HUES48 (cell line): ENCODE data around the gene AKT1S1.

ENCODE experiments used
- H3K27ac ChIP-seq: one replicate; pipeline ENCODE4 v1.7.0; 2013; ENCODE audit warnings: low read depth, low read length, inconsistent platforms
- H3K27me3 ChIP-seq: 2 replicates; pipeline ENCODE4 v1.6.1; 2013; ENCODE audit warnings: mild to moderate bottlenecking, low read length; ENCODE audit not compliant: control insufficient read depth, insufficient read depth
- H3K36me3 ChIP-seq: 2 replicates; pipeline ENCODE4 v1.6.1; 2013; ENCODE audit warnings: low read length; ENCODE audit not compliant: control insufficient read depth, insufficient read depth
- H3K4me1 ChIP-seq: 2 replicates; pipeline ENCODE4 v1.6.1; 2013; ENCODE audit warnings: mild to moderate bottlenecking, low read length; ENCODE audit not compliant: control insufficient read depth, insufficient read depth
- H3K4me3 ChIP-seq: 2 replicates; pipeline ENCODE4 v1.5.1; 2013; ENCODE audit warnings: mild to moderate bottlenecking, low read depth, low read length
- H3K9ac ChIP-seq: 2 replicates; pipeline ENCODE4 v1.6.1; 2013; ENCODE audit warnings: mild to moderate bottlenecking, low read depth, low read length, moderate library complexity
- H3K9me3 ChIP-seq: 2 replicates; pipeline ENCODE4 v1.6.1; 2013; ENCODE audit warnings: low read length; ENCODE audit not compliant: control insufficient read depth, insufficient read depth

Gene AKT1S1

DNA sequence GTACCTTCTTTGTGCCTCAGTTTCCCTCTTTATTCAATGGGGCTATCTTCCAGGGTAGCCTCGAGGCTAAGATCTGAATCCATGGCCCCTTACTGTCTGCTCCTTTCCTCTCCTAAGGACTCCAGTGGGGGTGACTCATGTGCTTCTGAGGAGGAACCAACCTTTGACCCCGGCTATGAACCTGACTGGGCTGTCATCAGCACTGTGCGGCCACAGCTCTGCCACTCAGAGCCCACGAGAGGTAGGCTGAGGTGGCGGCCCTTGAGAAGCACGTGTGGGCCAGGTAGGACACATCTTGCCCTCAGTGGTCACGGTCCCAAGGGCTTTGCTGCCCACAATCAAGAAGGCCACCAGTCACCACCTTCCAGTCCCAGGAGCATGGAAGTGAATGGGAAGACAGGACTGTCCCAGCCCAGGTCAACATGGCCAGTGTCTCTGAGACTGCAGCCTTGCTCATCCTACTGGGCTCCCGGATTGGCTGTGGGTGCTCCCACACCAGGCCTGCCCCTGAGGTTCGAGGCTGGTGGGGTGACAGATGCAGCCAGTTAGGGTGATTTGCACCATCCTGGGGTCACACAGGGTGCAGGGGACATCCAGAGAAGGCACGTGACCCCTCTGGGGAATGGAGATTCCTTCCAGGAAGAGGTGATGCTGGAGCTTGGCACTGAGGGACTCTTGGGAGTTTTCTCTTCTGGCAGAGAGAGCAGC is 3.2 kb upstream of the AKT1S1 start:
- no peaks in the 10 kb centered on the region for H3K9me3 ChIP-seq
- no peak overlapping the region for H3K27ac ChIP-seq
- no peak overlapping the region for H3K9ac ChIP-seq
- no peaks in the 10 kb centered on the region for H3K27me3 ChIP-seq
- H3K36me3 ChIP-seq = peaks cover 64% of the 10 kb centered on the region
- H3K4me1 ChIP-seq = peaks cover 15% of the 10 kb centered on the region; the same call in 1 of the 2 replicates
- no peak overlapping the region for H3K4me3 ChIP-seq

DNA sequence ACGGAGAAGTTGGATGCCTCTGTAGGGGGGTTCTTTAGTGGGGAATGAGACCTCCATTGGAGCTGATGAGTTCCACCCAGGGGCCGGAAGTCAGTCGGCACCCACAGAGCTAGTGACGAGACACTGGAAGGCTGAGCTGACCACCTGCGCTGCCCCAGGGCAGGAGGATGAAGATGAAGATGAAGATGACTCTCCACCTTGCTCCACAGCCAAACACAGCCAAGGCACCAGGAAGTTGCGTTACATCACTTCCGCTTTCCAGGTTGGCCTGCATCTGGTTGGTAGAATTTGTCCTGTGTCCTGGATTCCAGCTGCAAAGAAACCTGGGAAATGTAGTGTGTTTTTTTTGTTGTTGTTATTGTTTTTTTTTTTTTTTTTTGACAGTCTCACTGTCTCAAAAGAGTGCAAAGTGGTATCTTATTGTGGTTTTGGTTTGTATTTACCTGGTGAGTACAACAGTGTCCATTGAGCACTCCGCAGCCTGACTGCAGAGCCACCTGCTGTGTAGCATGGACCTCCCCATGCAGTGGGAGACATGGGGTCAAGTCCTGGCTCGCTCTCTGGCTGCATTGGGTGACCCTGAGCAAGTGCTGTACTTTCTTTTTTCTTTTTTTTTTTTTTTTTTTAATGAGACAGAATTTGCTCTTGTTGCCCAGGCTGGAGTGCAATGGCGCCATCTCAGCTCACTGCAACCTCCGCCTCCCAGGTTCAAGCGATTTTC is 2.2 kb upstream of the AKT1S1 start:
- Histone ChIP-seq H3K9ac (no peak overlapping the region), H3K9me3 (no peaks in the 10 kb centered on the region), H3K36me3 (peaks cover 56% of the 10 kb centered on the region), H3K4me1 (peaks cover 16% of the 10 kb centered on the region; the same call in 1 of the 2 replicates), H3K27me3 (no peaks in the 10 kb centered on the region), H3K4me3 (0 out of 2 replicates have a peak overlapping the region, but pooled peaks have one; percentile 92), H3K27ac (no peak overlapping the region)

DNA sequence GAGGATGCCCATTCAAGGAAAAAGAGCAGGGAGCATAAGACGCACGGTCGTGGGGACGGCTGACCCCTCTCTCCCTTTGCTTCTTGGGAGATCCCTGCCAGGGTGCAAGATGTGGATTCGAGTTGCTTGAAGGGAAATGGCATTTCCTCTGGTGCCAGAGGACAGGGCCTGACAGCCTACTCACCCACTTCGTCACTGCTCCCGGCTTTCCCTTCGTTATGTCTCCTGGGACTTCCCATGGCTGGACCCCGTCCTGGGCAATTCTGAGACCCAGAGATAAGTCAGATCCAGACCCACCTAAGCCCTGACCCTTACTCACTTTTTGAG is 1.6 kb upstream of the AKT1S1 start:
- H3K9ac ChIP-seq = peak overlapping the region; percentile 55; the same call in 1 of the 2 replicates
- H3K4me1 ChIP-seq = peaks cover 16% of the 10 kb centered on the region; the same call in 1 of the 2 replicates
- H3K27ac ChIP-seq = peak overlapping the region; percentile 99

DNA sequence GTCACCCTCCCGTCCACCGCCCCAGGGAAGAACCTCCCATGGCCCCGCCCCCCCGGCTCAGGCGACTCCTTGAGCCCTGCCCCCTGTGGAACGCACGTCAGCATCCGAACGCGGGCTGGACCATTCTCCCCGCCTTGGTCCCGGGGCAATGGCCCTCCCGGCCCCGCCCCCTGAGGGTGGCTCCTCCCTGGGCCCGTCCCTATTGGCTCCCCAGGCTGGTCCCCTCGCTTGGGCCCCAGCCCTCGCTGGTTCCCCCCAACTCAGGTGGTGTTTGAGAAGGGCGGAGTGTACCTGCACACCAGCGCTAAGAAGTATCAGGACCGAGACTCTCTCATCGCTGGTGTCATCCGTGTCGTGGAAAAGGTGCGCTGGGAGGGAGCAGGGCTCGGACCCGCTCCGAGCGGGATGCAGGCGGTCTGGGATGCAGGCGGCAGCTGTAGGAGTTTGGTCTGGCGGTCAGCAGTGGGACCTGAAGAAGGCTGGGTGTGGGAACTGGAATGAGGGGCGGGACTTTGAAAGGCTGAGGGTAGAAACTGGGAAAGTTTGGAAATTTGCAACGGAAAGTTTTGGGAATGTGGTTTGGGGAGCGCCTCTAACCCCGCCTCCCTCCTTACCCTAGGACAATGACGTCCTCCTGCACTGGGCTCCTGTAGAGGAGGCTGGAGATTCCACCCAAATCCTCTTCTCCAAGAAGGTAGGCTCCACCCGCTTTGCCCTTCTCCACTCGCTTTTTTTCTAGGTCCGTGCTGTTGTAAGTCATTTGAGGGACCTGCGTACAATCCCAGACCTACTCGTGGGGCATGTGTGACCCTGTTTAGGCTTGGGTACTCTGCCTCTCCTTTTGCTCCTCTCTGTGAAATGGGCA is 956 bp upstream of the AKT1S1 start:
- Histone ChIP-seq H3K27me3 (no peaks in the 10 kb centered on the region), H3K4me3 (peak overlapping the region; percentile 92), H3K4me1 (peaks cover 16% of the 10 kb centered on the region; the same call in 1 of the 2 replicates), H3K9ac (peak overlapping the region; percentile 81), H3K9me3 (no peaks in the 10 kb centered on the region), H3K36me3 (peaks cover 43% of the 10 kb centered on the region), H3K27ac (peak overlapping the region; percentile 99)

More for the DNA sequence above, 1.6 kb upstream of the AKT1S1 start:
- Histone ChIP-seq H3K36me3 (peaks cover 49% of the 10 kb centered on the region), H3K9me3 (no peaks in the 10 kb centered on the region), H3K4me3 (peak overlapping the region; percentile 92), H3K27me3 (no peaks in the 10 kb centered on the region)

DNA sequence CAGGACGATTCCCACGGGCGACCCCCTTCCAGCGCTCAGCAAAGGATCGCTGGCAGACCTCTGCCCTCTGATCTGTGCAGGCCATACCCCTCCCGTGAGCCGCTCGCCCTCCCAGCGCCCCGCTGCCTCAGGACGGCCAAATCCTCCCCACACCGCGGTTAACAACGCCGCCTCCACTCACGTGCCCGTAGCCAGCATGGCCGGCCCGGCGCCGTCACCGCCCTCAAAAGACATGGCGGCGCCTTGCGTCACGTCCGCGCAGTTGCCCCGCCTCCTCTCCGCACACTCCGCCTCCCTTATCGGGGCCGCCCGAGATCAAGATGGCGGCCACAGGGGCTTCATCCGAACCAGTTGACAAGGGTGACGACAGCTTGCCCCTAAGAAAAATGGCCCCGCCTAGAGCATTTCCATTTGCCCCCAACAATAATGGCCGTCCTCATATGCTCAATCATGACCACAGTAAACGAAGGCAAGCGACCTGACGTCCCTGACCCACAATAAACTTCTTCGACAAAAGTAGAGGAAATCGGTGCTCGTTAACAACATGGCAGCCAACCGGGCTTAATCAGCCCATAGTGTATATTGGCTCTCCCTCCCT is 634 bp downstream of the AKT1S1 start:
- Histone ChIP-seq H3K36me3 (peaks cover 28% of the 10 kb centered on the region), H3K27ac (peak overlapping the region; percentile 99), H3K9ac (peak overlapping the region; percentile 98), H3K9me3 (no peaks in the 10 kb centered on the region), H3K4me3 (peak overlapping the region; percentile 92), H3K27me3 (no peaks in the 10 kb centered on the region), H3K4me1 (peaks cover 16% of the 10 kb centered on the region; the same call in 1 of the 2 replicates)

DNA sequence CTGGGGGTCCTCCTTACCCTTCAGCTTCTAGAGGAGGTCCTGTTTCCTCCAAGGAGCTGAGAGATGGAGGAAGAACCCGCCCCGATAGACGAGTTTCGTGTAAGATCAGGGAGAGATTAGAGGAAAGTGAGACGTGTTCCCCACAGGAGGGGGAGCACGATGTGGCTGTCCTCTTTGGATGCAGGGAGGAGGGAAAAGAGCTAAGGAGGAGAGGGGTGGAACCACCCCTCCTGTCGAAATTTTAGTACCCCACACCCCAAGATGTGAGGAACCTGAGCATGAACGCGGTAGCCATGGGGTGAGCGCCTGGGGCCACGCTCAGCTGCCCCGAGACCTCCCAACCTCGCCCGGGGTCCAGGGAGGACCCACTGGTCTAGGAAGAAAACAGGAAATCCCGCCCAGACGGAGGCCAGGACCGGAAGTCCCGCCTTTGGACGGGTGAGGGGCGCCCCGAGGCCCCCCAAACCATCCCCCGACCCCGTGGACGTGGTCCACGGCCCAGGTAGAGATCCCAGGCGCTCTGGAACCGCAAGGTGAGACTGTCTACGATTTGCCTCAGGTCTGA is 1.2 kb downstream of the AKT1S1 start:
- peaks cover 16% of the 10 kb centered on the region; the same call in 1 of the 2 replicates for H3K4me1 ChIP-seq
- H3K27ac ChIP-seq = peak overlapping the region; percentile 99
- peaks cover 26% of the 10 kb centered on the region for H3K36me3 ChIP-seq
- peak overlapping the region; percentile 94 for H3K9ac ChIP-seq
- H3K9me3 ChIP-seq = no peaks in the 10 kb centered on the region
- no peaks in the 10 kb centered on the region for H3K27me3 ChIP-seq
- peak overlapping the region; percentile 92 for H3K4me3 ChIP-seq

DNA sequence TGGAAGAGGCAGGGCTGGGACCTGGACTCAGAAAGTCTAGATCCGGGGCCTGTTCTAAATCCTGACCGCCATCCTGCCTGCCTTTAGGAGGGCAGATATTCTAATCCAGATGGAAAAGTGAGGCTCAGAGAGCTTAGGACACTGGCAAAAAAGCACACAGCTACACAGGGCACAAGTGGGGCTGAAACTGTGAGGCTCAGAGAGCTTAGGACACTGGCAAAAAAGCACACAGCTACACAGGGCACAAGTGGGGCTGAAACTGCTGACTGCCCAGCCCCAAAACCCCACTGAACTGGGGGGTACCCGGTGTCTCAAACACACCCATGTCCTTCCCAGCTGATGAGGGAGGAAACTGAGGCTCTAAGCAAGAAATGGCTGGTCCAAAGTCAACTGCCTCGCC is 2.0 kb downstream of the AKT1S1 start:
- Histone ChIP-seq H3K36me3 (peaks cover 19% of the 10 kb centered on the region), H3K9ac (peak overlapping the region; percentile 94; the same call in 1 of the 2 replicates), H3K27me3 (no peaks in the 10 kb centered on the region), H3K9me3 (no peaks in the 10 kb centered on the region), H3K27ac (no peak overlapping the region), H3K4me3 (peak overlapping the region; percentile 92), H3K4me1 (peaks cover 20% of the 10 kb centered on the region; the same call in 1 of the 2 replicates)

DNA sequence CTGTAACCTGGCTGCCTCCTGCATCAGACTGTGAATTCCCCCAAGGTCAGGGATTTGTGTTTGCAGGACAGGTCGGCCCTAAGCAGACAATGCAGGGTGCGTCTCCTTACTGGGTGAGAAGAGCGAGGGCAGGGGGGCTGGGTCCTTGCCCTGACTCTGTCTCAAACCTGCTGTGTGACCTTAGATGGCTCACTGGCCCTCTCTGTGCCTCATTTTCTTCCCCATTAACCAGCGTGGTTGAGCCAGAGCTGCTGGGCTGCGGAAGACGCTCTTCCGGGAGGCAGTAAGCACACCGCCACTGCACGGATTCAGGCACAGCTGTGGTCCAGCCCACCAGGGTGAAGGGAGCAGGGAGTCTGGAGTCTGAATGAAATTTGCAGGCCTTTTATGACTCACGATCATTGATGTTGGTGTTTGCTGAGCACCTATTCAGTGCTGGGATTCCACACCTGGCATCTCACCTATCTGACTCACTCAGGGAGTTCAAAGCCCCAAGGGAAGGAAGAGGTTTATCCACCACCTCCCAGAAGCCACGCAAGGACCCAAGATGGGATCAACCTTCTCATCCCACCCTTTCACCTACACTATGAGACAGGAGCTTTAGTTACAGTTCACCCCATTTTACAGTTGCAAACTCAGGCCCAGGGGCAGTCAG is 2.5 kb downstream of the AKT1S1 start:
- Histone ChIP-seq H3K27ac (no peak overlapping the region), H3K9ac (no peak overlapping the region)

DNA sequence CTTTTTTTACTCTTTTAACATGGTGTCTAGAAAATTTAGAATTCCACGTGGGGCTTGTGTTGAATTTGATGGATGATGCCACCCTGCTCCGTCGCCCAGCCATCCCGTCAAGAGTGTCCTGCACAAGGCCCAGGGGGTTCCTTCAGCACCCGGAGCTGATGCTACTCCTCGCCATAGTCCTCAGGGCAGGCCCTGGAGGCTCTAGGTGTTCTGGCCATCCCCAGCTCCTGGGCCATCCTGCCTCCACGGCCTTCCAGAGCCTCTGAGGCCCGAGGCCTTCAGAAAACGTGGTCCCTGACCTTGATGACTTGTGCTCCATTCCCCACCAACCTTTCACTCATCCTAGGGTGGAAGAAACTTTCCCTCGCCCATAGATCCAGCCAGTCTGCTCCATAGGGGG is 3.3 kb downstream of the AKT1S1 start:
- H3K4me3 ChIP-seq = no peak overlapping the region
- H3K27ac ChIP-seq = no peak overlapping the region
- peaks cover 16% of the 10 kb centered on the region; the same call in 1 of the 2 replicates for H3K4me1 ChIP-seq
- H3K9ac ChIP-seq = no peak overlapping the region
- peaks cover 6% of the 10 kb centered on the region; the same call in 1 of the 2 replicates for H3K36me3 ChIP-seq
- H3K9me3 ChIP-seq = no peaks in the 10 kb centered on the region
- H3K27me3 ChIP-seq = no peaks in the 10 kb centered on the region

More for the DNA sequence above, 2.5 kb downstream of the AKT1S1 start:
- no peak overlapping the region for H3K4me3 ChIP-seq
- H3K27me3 ChIP-seq = no peaks in the 10 kb centered on the region
- peaks cover 14% of the 10 kb centered on the region; the same call in 1 of the 2 replicates for H3K36me3 ChIP-seq
- no peaks in the 10 kb centered on the region for H3K9me3 ChIP-seq
- H3K4me1 ChIP-seq = peaks cover 21% of the 10 kb centered on the region; the same call in 1 of the 2 replicates
